ENCODE measurements around the gene PTGER3.

DNA sequence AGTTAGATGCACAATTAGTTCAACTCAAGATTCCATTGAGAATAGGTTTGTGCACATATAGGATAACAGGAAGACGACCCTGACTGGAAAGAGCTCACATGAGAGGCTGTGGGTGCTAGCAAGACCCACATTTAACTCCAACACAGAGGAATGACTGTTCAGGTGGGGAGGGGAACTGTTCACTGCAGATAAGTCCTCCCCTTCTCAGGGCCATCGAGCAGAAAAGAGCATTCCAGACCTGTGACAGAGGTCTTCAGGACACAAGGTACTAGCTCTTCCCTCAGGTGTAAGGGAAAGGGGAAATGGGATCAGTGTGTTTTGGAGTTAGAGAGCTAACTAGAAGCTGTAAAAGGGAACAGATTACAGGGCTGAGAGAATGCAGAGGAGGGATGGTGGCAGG, 8.7 kb downstream of the PTGER3 start:
- TF ChIP-seq CTCF (IDR thresholded peaks at IDR 0.05) (no peak), POLR2A (IDR thresholded peaks at IDR 0.05) (no peak)
